SKM-1 treated with dmso at 0.1 percent for 144 hours (cell line): ENCODE results near the gene UMAD1.

Source experiments
- DNase-seq: peaks from one replicate; lab custom pipeline; 2025; ENCODE audit not compliant: unreplicated experiment; lab: John Stamatoyannopoulos, UW

The UMAD1 gene

DNA sequence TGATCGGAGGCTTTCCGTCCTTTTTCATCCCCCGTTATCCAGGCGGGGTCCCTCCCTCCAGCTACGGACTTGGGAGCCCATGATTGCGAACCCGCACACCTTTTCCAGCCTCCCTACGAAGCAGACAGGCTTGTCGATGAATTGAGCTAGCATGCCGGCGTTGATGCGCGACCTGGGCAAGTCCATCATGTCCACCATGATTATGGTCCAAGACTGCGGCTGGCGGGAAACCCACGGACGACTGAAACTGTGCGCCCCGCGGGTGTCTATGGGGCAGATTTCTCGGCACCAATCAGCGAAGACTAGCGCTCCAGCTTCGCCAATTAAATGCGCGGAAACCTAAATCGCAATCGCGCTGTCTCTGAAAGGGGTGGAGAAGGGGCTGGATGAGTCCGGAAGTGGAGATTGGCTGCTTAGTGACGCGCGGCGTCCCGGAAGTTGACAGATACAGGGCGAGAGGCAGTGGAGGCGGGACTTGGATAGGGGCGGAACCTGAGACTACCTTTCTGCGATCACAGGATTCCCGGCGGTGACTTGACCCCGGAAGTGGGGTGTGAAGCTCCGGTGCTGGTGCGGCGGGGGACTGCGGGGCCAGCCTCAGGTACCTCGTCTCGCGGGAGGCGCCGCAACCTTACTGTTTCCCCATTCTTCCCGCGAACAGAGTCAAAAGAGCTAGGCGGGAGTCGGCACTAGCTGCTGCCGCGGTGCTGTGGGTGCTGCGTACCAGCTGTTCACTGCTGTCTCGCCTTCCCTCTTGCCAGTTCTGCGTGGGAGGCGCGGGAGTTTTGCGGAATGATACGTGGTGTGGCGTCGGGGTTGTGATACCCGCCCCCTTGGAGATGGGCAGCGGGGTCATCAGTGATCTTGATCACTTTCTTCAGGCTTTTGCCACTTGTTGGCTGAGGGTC lies at the start of gene UMAD1:
UMAD1 (plus strand) TSS at position 532 of the 908 bp plus-strand sequence. CDS start 32,620 bp downstream, outside the sequence.
- DNase-seq = peak; percentile 98

DNA sequence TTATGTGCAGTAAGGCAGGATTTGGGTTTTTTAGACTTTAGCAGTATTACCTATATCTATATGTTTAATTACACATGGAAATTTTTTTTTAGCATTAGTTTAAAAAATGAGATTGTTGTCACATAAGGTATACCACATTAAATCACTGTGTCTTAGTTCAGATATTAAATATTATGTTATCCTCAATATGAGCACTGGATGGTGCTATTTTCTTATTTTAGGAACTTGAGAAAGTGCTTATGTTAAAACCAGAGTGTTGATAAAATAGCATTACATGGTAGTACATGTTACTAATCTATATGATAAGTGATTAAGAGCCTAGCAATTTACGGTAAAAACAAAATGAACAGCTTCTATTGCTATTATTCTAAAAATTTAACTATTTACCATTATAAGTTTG lies 45.1 kb upstream of the UMAD1 start:
- no peak for DNase-seq

DNA sequence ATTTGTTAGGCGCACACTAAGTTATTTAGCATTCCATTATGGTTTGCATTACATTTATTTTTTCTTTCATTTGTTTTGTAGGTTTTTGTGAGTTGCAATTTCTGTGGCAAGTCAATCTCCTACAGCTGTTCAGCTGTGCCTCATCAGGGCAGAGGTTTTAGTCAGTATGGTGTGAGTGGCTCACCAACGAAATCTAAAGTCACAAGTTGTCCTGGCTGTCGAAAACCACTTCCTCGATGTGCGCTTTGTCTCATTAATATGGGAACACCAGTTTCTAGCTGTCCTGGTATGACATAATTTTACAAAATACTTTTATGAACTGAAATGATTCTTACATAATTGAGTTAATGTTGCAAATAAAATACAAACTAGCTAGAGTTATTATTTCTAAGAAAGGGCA lies 44.4 kb upstream of the UMAD1 start:
- DNase-seq = no peak

DNA sequence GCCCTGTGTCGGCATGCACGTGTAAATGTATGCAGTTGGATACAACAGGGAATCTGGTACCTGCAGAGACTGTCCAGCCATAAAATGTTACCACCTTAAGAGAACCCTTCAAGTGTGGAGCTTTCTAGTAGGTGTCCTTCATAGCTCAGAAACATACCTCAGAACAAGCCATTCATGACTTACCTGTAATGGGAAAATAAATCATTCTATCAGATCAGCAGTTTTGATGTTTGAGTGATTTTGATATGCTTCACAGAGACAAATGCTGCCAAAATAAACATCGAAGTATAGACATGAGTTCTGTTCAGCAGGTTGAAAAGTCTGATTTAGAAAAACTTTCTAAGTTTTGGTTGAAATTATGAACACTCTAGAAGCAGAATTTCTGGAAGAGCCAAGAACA lies 33.5 kb upstream of the UMAD1 start:
- no peak for DNase-seq

DNA sequence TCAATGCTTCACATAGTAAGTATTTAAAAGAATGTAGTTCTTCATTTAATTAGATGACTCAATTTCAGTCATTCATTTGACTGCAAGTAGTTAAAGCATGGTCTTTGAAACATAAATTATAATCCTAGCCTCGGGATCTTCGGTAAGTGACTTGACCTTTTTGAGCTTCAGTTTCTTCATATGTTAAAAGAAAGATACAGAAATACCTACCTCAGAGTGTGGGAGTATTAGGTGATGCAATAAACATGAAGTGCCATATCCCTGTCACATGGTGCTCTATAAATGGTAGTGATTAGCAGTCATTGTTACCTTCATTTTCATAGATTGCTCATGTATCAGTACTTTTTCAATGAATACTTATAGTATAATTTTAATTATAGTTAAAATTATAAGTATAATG lies 31.2 kb upstream of the UMAD1 start:
- DNase-seq = no peak

DNA sequence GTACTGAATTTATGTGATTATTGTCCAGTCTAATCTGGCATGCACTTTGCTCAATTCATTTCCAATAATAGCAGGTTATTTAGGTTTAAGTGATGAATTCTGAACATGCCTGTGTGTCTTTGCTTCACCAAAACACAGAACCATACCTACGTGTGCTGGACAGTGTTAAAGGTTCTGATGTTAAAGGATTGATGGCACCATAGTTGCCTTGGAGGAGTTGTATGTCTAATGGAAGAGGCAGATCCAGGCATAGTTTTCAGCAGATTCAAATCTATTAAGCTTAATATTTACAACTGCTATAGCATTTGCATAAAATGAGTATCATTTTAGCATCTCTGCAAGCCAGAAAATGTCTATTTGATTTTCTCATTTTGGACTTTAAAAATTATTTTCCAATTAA lies 28.0 kb upstream of the UMAD1 start:
- no peak for DNase-seq

DNA sequence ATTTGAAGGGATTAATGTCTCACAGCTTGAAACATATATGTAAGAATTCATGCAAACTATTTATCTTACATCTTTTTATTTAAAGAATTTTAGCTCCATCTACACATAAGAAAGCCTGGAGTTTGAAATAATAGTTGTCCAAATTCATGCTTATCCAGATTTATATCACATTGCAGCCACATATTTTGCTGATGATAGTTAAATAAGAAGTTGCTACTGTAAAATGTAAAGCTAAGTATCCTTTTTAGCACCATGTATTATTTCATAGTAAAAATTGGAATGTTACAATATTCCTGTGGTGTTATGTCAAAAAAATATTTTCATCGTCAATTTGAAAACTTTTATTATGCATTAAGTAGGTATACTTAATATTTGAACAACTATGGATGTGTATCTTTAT lies 27.3 kb upstream of the UMAD1 start:
- no peak for DNase-seq

DNA sequence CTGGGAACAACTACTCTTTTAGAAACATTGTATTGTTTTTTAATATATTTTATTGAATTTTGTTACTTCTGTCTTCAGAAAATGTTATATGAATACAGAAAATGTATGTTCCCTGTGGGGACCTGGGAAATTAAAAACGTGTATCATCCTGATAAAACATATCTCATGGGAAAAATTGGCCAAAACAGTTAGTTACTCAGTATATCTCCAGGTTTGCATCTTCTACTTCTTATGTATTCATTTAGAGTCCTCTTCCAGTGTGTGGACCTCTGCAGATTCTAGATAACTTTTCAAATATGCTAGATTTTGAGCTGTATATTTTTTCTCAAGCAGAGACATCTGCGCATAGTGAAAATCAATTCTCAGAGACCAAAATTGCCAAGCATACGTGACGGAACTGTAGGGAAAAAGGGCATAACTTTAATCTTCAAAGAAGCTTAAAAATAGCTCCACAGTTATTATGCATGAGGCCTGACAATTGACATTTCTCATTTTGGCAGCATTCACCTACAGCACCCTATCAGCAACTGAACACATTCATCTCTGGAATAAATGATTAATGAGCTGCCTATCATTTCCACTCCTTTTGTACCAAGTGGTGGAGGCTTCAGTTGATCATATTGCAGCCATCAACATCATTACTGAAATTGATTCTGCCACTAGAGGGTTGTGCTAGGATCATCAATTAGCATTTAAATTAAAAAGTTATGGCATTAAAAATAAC lies 26.4 kb upstream of the UMAD1 start:
- no peak for DNase-seq

DNA sequence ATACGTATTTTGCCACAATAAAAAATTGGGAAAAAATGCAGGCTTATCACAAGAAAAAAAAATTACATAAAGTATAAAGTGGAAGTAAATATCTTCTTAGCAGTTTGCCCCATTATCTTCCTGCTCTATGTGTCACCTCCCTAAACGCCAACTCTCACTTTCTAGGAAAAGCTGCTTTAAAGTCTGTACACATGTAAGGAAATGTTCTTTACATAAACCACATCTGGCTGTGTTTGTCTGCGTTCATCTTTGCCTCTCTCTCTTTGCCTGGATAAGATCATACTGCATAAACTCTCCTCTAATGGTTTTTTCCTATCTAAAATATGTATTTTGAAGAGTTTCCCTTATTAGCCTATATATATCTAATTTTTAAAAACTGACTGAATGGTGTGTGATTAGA lies 23.0 kb upstream of the UMAD1 start:
- DNase-seq = no peak

DNA sequence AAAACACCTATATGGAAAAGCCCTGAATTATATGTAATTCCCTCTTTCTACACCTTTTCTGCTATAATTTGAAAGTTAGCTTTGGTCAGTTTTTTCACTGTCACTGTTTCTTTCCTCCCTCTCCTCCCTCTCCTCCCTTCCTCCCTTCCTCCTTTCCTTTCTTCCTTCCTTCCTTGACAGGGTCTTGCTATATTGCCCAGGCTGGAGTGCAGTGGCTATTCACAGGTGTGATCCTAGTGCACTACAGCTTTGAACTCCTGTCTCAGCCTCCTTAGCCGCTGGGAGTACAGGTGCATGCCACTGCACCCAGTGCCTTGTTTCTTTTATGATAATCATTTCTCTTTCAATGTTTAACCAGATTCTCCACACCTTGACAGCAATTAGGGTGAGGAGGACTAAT lies 22.1 kb upstream of the UMAD1 start:
- no peak for DNase-seq

DNA sequence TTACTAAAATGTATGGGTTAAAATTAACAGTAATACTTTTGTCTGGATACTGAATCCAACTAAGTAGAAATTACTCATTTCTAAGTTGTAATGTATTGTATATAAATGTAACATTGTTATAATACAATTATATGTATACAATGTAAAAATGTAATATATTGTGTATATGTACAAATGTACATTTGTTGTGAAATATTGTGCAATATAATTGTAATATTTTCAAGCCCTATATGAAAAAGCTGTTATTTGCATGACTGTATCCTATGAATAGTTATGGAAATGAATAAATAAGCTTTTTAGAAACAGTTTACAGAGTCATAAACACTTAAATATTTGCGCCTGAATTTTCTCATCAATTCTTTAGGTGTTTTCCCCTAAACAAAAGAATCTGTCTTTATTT lies 20.3 kb upstream of the UMAD1 start:
- no peak for DNase-seq

DNA sequence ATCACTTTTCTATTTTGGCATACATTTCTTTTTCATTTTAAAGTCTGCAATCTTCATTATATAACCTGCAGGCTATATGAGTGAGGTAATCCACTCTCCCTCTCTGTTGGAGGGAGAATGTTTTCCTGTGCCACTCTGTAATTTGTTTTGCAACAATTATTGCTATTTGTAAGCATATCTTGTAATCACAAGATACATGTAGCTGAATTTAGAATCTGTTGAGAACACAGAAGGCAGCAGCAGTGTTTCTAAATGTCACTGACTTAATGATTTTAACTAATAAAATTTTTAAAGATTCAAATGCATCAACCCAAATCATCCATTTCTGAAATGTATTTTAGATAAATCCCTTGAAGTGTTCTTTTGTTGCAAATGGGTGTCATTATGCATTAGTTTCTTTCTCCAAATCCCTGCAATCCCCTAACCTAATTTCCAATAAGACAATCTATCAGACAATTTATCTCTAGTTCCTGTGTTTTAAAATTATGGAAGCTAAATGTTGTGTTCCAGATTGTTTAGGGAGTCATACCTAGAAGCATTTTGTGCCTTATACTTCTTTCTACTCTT lies 19.8 kb upstream of the UMAD1 start:
- DNase-seq = no peak

DNA sequence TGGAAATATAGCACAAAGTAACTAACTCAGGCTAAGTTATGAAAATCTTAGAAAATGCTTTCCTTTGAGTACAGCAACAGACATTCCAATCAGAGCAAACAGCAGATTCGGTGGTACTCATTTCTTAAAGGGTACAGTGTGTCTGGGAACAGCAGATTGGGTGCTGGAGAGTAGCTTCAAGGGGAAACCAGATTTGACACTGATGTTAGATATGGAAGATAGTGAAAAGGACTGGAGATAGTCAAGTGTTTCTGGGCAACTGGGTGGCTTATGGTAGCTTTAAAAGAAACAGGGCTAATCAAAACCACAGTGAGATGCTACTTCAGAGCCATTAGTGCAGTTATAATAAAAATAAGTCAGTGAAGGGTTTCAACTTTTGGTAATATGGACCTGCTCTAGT lies 12.1 kb upstream of the UMAD1 start:
- no peak for DNase-seq

DNA sequence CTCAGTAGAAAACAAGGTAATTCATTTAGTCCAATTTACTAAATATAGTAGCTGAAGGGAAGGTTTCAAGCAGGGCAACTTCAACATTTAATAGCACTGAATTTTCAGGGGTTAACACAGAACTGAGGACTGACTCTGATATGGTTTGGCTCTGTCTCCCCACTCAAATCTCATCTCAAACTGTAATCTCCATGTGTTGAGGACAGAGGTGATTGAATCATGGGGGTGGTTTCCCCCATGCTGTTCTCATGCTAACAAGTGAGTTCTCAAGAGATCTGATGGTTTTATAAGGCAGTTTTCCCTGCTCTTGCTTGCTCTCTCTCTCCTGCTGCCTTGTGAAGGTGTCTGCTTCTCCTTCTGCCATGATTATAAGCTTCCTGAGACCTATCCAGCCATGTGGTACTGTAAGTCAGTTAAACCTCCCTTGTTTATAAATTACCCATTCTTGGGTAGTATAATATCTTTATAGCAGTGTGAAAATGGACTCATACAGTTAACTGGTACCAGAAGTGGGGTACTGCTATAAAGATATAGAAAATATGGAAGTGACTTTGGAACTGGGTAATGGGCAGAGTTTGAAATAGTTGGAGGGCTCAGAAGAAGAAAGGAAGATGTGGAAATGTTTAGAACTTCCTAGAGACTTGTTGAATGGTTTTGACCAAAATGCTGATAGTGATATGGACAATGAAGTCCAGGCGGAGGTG lies 9.8 kb upstream of the UMAD1 start:
- DNase-seq = no peak

DNA sequence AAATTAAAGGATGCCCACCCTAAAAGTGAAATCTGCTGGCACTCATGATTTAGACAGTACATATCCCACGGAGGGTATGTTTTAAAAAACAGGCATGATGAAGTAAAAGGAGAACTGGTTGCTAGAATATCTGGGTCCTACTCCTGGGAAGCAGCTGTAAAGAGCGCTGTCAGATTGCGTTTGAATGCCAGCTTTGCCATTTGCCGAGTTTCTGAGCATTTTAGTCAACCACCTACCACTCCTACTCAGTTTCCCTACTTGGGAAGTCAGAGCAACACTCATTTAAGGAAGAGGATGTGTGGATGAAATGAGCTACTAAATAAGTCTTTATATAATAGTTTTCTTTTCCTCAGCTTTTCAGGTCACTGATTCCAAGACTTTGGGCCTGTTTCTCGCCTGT lies 1.1 kb upstream of the UMAD1 start:
- DNase-seq = no peak

DNA sequence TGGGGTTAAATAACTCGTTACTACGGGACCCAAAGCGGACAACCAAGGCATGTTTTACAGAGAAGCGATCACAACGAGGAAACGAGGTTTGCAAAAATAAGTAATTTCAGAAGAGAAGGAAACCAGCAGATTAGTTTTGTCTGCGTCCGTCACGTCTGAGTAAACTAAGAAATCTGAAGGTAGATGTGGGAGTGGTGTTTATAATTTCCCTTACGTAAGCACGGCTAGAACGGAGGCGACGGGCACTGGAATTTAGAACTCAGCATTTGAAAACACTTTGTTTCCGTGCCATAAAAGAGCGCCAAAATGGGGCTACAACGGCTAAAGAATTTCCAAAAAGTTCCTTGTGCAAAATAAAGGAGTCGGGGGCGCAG lies 718 bp upstream of the UMAD1 start:
- no peak for DNase-seq

DNA sequence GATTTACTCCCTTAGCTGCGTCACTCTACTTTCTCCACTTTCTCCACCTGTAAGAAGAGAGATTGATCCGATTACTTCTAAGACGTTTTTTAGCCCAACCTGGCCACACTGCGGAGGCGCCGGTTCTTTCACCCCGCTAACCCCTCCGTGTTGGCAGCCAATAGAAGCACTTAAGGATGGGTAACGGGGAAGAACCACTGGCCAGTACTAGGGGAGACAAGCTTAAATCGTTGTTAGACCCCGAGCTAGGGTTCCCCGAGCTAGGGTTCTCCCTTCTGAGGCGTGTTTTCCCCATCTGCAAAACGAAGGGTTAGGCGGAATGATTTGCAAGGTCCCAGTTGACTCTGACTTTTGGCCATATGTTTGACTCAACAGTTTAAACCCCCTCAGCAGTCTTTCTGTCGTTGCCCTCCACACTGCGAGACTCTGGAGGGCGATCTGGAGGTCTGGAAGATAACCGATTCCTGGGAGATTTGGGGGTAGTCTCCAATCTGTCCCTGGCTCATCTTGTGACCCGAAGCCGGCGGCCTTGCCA lies 644 bp downstream of the UMAD1 start:
- peak; percentile 24 for DNase-seq

DNA sequence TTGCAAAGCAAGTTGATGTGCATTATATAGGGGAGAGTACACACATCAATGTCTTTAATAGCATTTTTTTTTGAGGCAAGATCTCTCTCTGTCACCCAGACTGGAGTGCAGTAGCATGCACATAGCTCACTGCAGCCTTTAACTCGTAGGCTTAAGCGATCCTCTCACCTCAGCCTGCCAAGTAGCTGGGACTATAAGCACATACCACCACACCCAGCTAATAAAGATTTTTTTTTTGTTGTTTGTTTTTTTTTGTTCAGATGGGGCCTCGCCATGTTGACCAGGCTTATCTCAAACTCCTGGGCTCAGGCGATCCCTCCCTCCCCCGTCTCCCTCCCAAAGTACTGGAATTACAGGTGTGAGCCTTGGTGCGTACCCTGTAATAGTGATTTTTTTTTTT lies 1.5 kb downstream of the UMAD1 start:
- no peak for DNase-seq

DNA sequence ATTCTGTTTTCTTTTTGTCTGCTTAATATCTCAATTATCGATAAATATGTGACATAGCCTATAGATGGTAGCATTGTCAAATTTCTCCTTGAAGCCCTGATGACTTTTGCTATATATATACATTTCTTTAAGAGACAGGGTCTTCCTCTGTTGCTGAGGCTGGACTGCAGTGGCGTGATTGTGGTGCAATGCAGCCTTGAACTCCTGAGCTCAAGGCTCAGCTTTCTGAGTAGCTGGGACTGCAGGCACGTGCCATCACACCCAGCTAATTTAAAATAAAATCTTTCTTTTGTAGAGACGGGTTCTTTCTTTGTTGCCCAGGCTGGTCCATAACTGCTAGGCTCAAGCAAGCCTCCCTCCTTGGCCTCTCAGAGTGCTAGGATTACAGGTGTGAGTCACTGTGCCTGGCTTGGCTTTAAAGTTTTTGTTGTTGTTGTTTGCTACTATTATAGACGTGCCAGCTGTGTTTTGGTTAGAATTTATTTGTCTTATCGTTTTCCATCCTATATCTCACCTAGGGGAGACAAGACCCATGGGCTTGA lies 7.0 kb downstream of the UMAD1 start:
- DNase-seq = no peak

DNA sequence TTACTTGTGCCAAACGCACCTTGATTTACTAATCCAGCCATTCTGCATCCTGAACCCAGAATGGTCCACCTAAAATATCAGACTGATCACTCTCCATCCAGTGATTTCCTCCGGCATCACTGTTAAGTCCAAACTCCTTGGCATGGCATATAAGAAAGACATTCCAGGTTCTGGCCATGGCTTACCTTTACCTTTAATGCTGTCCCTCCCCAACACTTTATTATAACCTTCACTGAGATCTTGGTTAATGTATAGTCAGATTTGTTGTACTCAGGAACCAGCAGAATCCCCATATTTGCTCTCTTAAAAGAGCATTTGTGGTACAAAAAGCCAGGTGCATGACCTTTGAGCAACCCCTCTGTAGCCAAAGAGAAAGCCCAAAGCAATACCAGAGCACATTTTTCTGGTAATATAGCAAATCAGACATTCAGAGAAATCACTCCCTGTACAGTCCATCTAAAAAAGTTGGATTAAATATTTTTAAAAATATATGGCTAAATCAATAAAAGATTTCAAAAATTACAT lies 10.2 kb downstream of the UMAD1 start:
- DNase-seq = no peak

DNA sequence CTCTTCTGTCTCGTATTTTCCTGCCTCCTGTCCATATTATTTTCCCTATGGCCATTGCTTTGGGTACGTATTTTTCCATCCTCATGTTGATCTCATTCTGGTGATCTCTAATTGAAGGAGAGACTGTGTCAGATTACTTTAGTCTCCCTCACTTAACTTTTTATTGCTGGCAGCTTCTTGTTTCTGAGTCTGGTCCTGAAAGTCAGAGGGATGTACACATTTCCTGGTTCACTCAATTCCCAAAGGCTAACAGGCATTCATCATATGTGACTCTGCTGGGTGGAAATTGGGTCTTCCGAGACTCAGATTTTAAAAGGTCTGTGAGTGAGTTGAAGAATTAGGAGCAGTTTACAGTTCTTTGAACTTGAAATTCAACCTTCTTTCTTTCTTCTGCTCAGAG lies 10.9 kb downstream of the UMAD1 start:
- no peak for DNase-seq
